Middle frontal gyrus (tissue), 1 donor: ENCODE data around the gene SLC38A9.
"Not testable (repeated sequence)": the region's sequence is repeated elsewhere in the genome, so short reads cannot be mapped to it uniquely, and the experiment has no call there.

Experiments
- DNase-seq: peaks from one replicate; pipeline ENCODE4 v3.0.0-alpha.2; 2015; ENCODE audit warnings: low spot score; ENCODE audit errors: extremely low spot score

Gene SLC38A9

GRCh38 chr5:55613112-55613868, 98.8 kb downstream of the SLC38A9 start:
- no peak for DNase-seq

DNA sequence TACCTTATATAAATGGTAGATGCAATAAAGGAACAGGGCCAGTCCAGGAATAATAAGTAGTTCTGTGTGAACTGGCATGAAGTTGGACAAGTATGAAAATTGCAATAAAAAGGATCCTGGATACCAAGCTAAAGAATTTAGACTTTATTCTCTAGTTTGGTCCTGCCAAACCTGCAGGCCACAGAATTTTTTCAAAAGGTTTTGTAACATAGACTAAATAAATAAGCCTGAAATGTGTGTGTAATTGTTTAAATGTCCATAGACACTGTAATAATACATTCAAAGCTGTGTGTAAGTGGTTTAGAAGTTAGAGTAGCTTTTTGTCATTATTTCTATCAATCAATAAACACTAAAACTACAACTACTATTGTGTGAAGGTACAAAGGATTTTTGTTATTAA, 101.6 kb downstream of the SLC38A9 start:
- DNase-seq: no peak

DNA sequence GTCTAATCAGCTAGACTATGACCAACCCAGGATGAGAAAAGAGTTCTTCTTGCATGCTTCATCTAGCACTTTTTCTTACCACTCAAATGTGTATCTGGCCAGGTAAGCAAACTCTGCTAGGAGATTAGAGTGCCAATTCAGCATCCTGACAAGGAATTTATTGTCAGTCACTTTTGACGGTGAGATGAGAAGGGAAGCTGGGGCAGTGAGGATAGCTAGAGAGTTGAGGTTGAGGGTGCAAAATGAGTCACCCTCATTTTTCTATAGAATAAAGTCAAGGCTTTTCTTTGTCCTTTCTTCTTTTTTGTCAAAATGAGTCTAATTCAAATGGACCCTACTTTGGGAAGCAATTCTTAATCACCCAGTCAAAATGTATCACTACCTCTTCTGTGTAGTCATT, 102.7 kb downstream of the SLC38A9 start:
- DNase-seq: no peak

DNA sequence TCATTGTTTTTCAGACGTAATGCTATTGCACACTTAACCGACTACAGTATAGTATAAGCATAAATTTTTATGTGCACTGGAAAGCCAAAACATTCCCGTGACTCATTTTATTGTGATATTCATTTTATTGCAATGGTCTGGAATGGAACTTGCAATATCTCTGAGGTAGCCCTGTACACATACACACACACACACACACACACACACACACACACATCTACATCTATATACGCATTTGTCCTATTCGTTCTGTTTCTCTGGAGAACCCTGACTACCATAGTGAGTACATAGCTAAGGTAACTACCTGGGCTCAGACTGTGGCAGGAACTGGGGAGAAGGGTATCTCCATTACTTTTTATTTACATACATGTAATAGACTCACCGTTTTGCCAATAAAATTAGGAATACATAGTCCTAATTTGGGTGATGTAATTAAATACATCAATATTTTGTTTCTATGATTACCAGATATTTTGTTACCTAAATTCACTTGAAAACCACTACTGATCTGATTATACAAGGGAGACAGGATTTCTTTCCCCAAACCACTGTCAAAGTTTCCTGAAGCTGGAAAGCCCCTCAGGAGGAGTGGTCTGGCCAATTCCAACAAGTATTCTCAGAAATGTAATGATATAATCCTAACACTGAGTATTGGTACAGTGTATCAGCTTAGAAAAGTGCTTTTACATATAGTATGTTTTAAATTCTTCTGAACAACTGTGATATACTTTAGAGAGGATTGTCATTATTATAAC, 103.4 kb downstream of the SLC38A9 start:
- no peak for DNase-seq

DNA sequence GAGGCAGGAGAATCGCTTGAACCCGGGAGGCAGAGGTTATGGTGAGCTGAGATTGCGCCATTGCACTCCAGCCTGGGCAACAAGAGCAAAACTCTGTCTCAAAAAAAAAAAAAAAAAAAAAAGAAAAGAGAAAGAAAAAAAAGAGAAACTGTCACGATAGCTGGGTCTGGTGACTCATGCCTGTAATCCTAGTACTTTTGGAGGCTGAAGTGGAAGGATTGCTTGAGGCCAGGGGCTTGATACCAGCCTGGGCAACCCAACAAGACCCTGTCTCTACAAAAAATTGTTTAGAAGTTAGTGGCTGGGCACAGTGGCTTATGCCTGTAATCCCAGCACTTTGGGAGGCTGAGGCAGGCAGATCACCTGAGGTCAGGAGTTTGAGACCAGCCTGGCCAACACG, 104.8 kb downstream of the SLC38A9 start:
- DNase-seq: not testable (repeated sequence)

DNA sequence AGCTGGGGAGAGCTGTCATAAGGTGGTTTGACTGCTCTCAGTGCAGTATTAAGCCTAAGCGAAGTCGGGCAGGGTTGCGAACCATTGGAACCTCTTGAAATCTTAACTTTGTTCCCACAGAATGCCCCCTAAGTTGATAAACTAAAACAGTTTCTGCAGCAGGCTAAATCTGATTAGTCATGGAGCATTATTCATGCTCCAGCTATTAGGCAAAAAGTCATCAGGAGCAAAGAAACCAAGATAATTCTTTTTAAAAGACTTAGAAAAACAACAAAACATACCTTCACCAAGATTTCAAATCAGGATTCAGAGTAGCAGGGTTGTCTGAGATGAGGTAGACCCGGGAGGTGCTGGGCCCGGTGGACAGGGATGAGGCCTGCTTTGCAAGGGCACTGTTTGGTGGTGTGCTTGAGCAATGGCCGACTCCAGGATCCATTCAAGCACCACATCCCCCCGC, 107.5 kb downstream of the SLC38A9 start:
- no peak for DNase-seq

GRCh38 chr5:55603922-55604321, 108.2 kb downstream of the SLC38A9 start:
- peak; percentile 55 for DNase-seq

GRCh38 chr5:55601628-55602027, 110.5 kb downstream of the SLC38A9 start:
- no peak for DNase-seq

GRCh38 chr5:55601204-55601618, 110.9 kb downstream of the SLC38A9 start:
- DNase-seq: peak; percentile 31

DNA sequence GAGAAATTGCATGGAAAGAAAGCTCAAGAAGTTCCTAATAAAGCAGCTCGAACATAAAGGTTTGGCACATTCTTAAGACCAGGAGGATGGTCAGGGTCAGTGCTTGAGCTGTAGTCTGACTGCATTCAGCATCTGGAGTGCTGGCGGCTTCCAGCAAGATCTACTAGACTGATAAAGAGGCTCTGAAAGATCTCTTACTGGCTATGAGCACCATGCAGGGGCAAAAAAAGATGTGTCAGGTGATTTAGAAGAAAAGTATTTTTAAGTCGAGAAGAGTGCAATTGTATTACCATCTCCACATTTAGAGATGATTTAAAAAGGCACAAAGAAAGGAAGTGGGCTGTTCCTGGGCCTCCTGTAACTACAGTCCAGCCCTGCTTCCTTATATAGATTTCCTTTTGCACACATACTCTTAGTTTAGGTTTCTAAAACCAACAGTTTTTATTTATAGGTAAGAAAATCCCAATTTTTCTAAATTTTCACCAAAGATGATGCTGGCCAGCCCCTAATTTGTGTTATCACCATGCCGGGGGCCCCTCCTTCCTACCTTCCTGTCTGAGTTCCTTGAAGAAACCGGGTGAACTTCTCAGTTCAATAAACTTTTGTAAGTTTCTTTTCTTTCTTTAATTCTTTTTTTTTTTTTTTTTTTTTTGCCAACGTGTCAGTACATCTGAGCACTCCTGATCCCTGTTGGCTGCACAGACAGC, 111.5 kb downstream of the SLC38A9 start:
- no peak for DNase-seq

DNA sequence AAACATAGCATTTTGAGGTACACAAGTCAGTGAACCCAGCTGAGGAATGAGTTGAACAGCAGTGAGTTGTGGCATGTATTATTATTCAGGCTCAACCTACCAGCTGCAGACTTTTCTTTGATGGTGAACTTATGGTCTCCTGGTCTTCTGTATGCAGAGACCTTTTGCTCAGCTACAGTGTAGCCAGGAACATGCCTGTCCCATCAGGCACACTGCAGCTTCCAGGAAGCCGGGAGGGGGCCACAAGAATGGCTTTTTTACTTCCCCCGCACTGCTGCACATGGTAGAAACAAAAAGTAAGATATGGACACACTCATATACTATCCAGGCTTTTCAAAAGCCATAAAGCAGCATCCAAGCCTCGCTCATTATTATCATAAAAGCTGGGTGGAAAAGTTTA, 112.0 kb downstream of the SLC38A9 start:
- DNase-seq: no peak

GRCh38 chr5:55599148-55600050, 112.7 kb downstream of the SLC38A9 start:
- DNase-seq: no peak

GRCh38 chr5:55597014-55597981, 114.8 kb downstream of the SLC38A9 start:
- DNase-seq: no peak

DNA sequence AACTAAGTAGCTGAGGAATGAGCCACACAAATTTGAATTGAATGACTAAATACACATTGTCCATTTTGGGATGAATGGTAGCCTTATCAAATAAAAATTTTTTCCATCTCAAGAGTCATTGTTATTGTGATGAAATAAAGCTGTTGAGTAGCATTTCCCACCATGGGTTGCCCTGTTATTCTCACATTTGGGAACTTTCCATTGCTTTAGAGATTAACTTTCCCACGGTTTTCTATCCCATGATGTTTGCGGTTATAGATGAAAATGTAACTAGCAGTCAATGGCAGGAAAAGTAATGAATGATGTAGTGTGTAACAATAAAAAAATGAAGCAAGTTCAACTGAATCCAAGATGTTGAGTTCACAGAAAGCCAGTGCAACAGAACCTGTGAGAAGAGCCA, 117.5 kb downstream of the SLC38A9 start:
- no peak for DNase-seq

GRCh38 chr5:55593115-55593472, 119.0 kb downstream of the SLC38A9 start:
- no peak for DNase-seq

DNA sequence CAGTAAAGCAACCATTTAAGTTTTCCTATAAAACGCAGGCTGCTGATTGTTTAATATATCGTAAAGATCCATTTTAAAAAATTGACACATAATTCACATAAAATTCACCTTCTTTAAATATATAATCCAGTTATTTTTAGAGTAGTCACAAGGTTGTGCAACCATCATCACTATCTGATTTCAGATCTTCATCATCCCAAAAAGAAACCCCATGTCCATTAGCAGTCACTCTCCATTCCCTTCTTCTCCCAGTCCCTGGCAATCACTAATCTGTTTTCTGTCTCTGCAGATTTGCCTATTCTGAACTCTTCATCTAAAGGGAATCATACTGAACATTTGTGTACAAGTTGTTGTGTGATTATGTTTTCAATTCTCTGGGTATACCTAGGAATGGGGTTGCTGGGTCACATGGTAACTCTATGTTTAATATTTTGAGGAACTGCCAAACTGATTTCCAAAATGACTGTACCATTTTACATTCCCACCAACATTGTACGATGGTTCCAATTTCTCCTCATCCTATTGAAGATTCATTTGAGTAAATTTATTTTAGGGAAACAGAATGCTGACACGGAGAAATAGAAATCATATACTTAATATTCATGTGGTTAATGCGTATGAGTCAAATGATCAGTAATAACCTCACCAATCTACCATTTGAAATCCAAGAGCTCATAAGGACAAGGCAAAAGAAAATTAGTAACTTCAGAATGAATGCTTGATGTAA, 119.6 kb downstream of the SLC38A9 start:
- no peak for DNase-seq

DNA sequence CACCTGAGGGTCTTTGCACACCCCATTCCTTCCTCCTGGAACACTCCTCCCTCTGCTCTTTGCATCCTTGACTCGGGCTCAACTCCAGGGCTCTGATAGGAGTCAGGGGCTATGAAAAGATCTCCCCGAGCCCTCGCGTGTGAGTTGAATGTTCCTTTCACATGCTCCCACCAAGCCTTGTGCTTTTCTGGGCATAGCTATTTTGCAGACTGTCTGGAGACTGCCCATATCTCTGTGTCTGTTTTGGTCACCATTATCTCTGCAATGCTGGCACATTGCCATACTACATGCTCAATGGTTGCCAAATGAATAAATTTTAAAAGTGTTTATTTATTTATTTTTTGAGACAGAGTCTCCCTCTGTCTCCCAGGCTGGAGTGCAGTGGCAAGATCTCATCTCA, 120.4 kb downstream of the SLC38A9 start:
- DNase-seq: no peak

- DNase-seq: no peak
These were observed 126.9 kb downstream of the SLC38A9 start for GRCh38 chr5:55585206-55585610.
